NK-92 (cell line): ENCODE data around the gene P4HA1.

ENCODE experiments used
- DNase-seq: peaks from one replicate; lab custom pipeline; 2025; ENCODE audit not compliant: unreplicated experiment; lab: John Stamatoyannopoulos, UW

The P4HA1 gene

DNA sequence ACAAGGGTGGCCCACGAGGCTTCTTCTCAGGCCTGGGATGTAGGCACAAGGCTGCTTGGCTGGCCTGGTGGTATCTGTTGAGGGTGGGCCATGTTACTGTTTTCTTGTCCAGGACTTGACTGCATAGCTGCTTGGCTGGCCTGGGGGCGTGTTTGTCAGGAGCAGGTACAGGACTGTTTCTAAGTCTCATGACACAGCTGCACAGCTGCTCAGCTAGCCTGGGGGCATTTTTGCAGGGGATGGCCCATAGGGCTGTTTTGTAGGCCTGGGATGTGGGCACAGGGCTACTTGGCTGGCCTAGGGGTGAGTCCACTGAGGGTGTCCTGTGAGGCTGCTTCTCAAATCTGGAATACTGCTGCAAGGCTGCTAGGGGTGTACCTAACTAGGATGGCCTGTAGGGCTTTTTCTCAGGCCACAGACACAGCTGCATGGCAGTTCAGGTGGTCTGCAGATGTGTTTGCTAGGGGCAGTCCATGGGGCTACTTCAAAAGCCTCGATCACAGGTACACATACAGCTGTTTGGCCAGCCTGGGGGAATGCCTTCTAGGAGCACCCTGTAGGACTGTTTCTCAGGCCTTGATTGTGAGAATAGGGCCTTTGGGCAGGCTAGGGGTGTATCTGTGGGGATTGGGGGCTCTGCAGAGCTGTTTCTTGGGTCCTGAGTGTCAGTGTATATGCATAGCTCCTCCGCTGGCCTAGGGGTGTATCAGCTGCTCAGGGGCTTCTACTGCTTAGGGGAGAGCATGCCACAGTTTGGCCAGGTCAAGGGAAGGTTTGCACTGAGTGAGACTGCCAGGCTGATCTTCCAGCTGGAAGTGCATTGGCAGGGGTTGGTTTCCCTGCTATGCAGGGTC, 115.4 kb downstream of the P4HA1 start:
- no peak for DNase-seq

DNA sequence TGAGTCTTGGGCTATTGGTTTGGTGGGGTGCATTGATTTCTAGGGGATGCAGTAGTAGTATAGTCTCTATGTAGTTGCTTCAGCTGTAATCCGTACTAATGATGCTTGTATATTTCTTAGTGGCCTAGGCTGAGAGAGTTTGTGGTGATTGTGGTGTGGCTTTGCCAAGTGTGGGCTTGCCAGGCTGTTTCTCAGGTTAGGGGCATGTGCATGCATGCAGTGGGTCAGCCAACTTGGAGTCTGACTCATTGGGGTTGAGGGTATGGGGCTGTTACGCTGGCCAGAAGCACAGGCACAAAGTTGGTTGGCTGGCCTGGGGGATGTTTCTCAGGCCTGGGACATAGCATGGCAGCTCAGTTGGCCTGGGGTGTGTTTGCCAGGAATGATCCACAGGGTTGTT, 116.3 kb downstream of the P4HA1 start:
- no peak for DNase-seq

DNA sequence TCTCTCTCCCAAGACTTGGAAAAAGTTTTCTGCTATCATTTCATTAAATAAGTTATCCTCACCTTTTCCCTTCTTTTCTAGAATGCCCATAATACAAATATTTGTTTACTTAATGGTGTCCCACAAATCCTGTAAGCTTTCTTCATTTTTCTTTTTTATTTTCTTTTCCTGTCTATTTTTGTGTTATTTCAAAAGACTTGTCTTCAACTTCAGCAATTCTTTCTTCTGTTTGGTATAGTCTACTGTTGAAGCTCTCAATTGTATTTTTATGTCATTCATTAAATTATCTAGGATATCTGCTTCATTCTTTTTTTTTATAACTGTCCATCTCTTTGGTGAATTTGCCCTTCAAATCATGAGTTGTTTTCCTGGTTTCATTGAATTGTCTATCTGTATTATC, 117.0 kb downstream of the P4HA1 start:
- DNase-seq, result no peak

DNA sequence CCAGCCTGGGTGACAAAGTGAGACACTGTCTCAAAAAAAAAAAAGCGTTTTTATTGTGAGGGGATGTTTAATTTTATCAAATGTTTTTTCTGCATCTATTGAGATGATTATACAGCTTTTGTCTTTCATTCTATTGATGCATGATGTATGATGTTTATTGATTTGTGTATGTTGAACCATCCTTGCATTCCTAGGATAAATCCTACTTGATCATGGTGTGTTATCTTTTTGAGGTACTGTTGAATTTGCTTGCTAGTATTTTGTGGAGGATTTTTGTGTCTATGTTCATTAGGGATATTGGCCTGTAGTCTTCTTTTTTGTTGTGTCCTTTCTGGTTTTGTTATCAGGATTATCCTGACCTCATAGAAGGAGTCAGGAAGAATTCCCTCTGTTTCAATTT, 119.8 kb downstream of the P4HA1 start:
- no peak for DNase-seq
